ENCODE data around the gene GTPBP2. TPM values are rescaled to one million over a fixed set of nuclear protein-coding genes. Genes with fewer than 3 reads are reported as not detected.

GTPBP2 gene
- polyA plus RNA-seq, 1 experiment, result 148 TPM

GRCh38 chr6:43613721-43614395, 15.2 kb downstream of the GTPBP2 start:
- Histone ChIP-seq H3K36me3 (ENCODE audit: control insufficient read depth, insufficient read depth, low read length) (peaks cover 8% of the 10 kb centered on the region), H3K4me3 (ENCODE audit: low read depth, low read length) (no peak overlapping the region), H3K27me3 (ENCODE audit: control insufficient read depth, insufficient read depth, low read length) (no peaks in the 10 kb centered on the region)
- DNase-seq (ENCODE audit: low read depth), result no peak
- ChIA-PET CTCF (interaction anchor here (1.2 kb wide), 1 partner anchor 16 kb away, joined by 3 read pairs; no protein-coding TSS in a partner anchor), POLR2A (interaction anchor here (0.6 kb wide), 1 partner anchor 423 kb away, joined by 7 read pairs; no protein-coding TSS in a partner anchor)
- TF ChIP-seq CTCF (IDR thresholded peaks at IDR 0.05; ENCODE audit: insufficient read depth, low read depth, low read length), result no peak

- Histone ChIP-seq H3K36me3 (ENCODE audit: control insufficient read depth, insufficient read depth, low read length) (peaks cover 9% of the 10 kb centered on the region), H3K27me3 (ENCODE audit: control insufficient read depth, insufficient read depth, low read length) (no peaks in the 10 kb centered on the region), H3K4me3 (ENCODE audit: low read depth, low read length) (no peak overlapping the region)
- DNase-seq (ENCODE audit: low read depth), result no peak
- TF ChIP-seq CTCF (IDR thresholded peaks at IDR 0.05; ENCODE audit: insufficient read depth, low read depth, low read length), result no peak
- ChIA-PET POLR2A (no interaction called here), CTCF (interaction anchor here (0.5 to 1.7 kb wide), 5 partner anchors 10 to 469 kb away, joined by 3 to 7 read pairs (median 3); no protein-coding TSS in a partner anchor)
Measured at GRCh38 chr6:43610431-43610830, 18.6 kb downstream of the GTPBP2 start.

- ChIA-PET CTCF (interaction anchor here (1.3 to 3.7 kb wide), 10 partner anchors 11 to 469 kb away, joined by 3 to 21 read pairs (median 12); partner anchors contain the start of gene VEGFA), POLR2A (no interaction called here)
Measured at GRCh38 chr6:43609402-43609801, 19.7 kb downstream of the GTPBP2 start.

GRCh38 chr6:43608807-43609206, 20.3 kb downstream of the GTPBP2 start:
- Histone ChIP-seq H3K36me3 (ENCODE audit: control insufficient read depth, insufficient read depth, low read length) (peaks cover 6% of the 10 kb centered on the region), H3K4me3 (ENCODE audit: low read depth, low read length) (no peak overlapping the region), H3K27me3 (ENCODE audit: control insufficient read depth, insufficient read depth, low read length) (no peaks in the 10 kb centered on the region)
- POLR2A ChIA-PET, result no interaction called here
- TF ChIP-seq CTCF (IDR thresholded peaks at IDR 0.05; ENCODE audit: insufficient read depth, low read depth, low read length), result no peak
- CTCF ChIA-PET, result interaction anchor here (0.6 to 3.7 kb wide), 22 partner anchors 9 to 470 kb away, joined by 3 to 21 read pairs (median 6); partner anchors contain the start of genes GTPBP2, MAD2L1BP, RSPH9 and VEGFA
- DNase-seq (ENCODE audit: low read depth), result no peak

More at GRCh38 chr6:43609402-43609801, 19.7 kb downstream of the GTPBP2 start:
- DNase-seq (ENCODE audit: low read depth), result no peak
- Histone ChIP-seq H3K27me3 (ENCODE audit: control insufficient read depth, insufficient read depth, low read length) (no peaks in the 10 kb centered on the region), H3K36me3 (ENCODE audit: control insufficient read depth, insufficient read depth, low read length) (peaks cover 9% of the 10 kb centered on the region), H3K4me3 (ENCODE audit: low read depth, low read length) (no peak overlapping the region)
- TF ChIP-seq CTCF (IDR thresholded peaks at IDR 0.05; ENCODE audit: insufficient read depth, low read depth, low read length), result no peak

- H3K27me3 ChIP-seq (ENCODE audit: control insufficient read depth, insufficient read depth, low read length), result no peaks in the 10 kb centered on the region
- H3K4me3 ChIP-seq (ENCODE audit: low read depth, low read length), result no peak overlapping the region
- no peak for DNase-seq (ENCODE audit: low read depth)
- ChIA-PET POLR2A (no interaction called here), CTCF (interaction anchor here (0.6 to 3.7 kb wide), 22 partner anchors 9 to 470 kb away, joined by 3 to 21 read pairs (median 6); partner anchors contain the start of genes GTPBP2, MAD2L1BP, RSPH9 and VEGFA)
- H3K36me3 ChIP-seq (ENCODE audit: control insufficient read depth, insufficient read depth, low read length), result peaks cover 6% of the 10 kb centered on the region
- peak; percentile 85 for TF ChIP-seq CTCF (IDR thresholded peaks at IDR 0.05; ENCODE audit: insufficient read depth, low read depth, low read length)
Measured at GRCh38 chr6:43608310-43608763, 20.7 kb downstream of the GTPBP2 start.
